Astrocyte (in vitro differentiated cells and primary cell): ENCODE data around the gene MSLN. TPM values are rescaled to one million over a fixed set of nuclear protein-coding genes. Genes with fewer than 3 reads are reported as not detected.

Experiments used
- DNase-seq: peaks from one replicate; pipeline ENCODE4 v3.0.0-alpha.2; 2010; ENCODE audit warnings: low read depth
- FAIRE-seq: peaks from 2 replicates; lab custom pipeline; 2011; peaks lifted over from hg19 to GRCh38; lab: Jason Lieb, UNC
- H2AFZ ChIP-seq: 2 replicates; pipeline ENCODE4 v1.6.0; 2012; ENCODE audit warnings: low read depth, low read length, inconsistent platforms
- H3K27ac ChIP-seq: 2 replicates; pipeline ENCODE4 v1.5.1; 2011; ENCODE audit warnings: low read depth, low read length, inconsistent platforms
- H3K27me3 ChIP-seq: 2 replicates; pipeline ENCODE4 v1.6.0; 2011; ENCODE audit warnings: low read length, inconsistent platforms; ENCODE audit not compliant: insufficient read depth
- H3K36me3 ChIP-seq: 2 replicates; pipeline ENCODE4 v1.5.1; 2011; ENCODE audit warnings: low read length, inconsistent platforms; ENCODE audit not compliant: insufficient read depth
- H3K4me1 ChIP-seq: 2 replicates; pipeline ENCODE4 v1.5.1; 2011; ENCODE audit warnings: low read length, inconsistent platforms; ENCODE audit not compliant: insufficient read depth
- H3K4me2 ChIP-seq: 2 replicates; pipeline ENCODE4 v1.6.0; 2012; ENCODE audit warnings: low read length, inconsistent platforms
- H3K4me3 ChIP-seq: 2 replicates; pipeline ENCODE4 v1.5.1; 2011; ENCODE audit warnings: low read depth, mild to moderate bottlenecking, low read length, inconsistent platforms; ENCODE audit not compliant: insufficient read depth
- H3K79me2 ChIP-seq: 2 replicates; pipeline ENCODE4 v1.6.0; 2012; ENCODE audit warnings: mild to moderate bottlenecking, low read length, inconsistent platforms; ENCODE audit not compliant: insufficient read depth
- H3K9ac ChIP-seq: 2 replicates; pipeline ENCODE4 v1.6.0; 2012; ENCODE audit warnings: mild to moderate bottlenecking, low read length, inconsistent platforms
- H3K9me3 ChIP-seq: 2 replicates; pipeline ENCODE4 v1.5.1; 2012; ENCODE audit warnings: low read depth, mild to moderate bottlenecking, low read length, inconsistent platforms; ENCODE audit not compliant: insufficient read depth
- H4K20me1 ChIP-seq: 2 replicates; pipeline ENCODE4 v1.6.0; 2012; ENCODE audit warnings: low read length, inconsistent platforms; ENCODE audit not compliant: insufficient read depth
- H3K27ac Mint-ChIP-seq: one replicate; pipeline ENCODE4 v1.8.0; 2021; ENCODE audit warnings: mild to moderate bottlenecking, mixed read lengths; ENCODE audit not compliant: unreplicated experiment
- H3K27me3 Mint-ChIP-seq: one replicate; pipeline ENCODE4 v1.8.0; 2021; ENCODE audit warnings: low read depth, mixed read lengths; ENCODE audit not compliant: unreplicated experiment
- H3K36me3 Mint-ChIP-seq: one replicate; pipeline ENCODE4 v1.8.0; 2021; ENCODE audit warnings: low read depth, mixed read lengths; ENCODE audit not compliant: unreplicated experiment
- H3K4me1 Mint-ChIP-seq: one replicate; pipeline ENCODE4 v1.8.0; 2021; ENCODE audit warnings: low read depth, mixed read lengths; ENCODE audit not compliant: unreplicated experiment
- H3K4me3 Mint-ChIP-seq: one replicate; pipeline ENCODE4 v1.8.0; 2021; ENCODE audit warnings: mild to moderate bottlenecking, moderate library complexity, mixed read lengths; ENCODE audit not compliant: unreplicated experiment
- H3K9me3 Mint-ChIP-seq: one replicate; pipeline ENCODE4 v1.8.0; 2021; ENCODE audit warnings: mild to moderate bottlenecking, mixed read lengths; ENCODE audit not compliant: unreplicated experiment
- CTCF ChIP-seq: IDR thresholded peaks from 2 replicates; pipeline ENCODE4 v1.5.1; 2011; ENCODE audit warnings: low read depth, mild to moderate bottlenecking, inconsistent platforms, low read length, moderate library complexity; ENCODE audit not compliant: insufficient read depth
- EZH2 ChIP-seq: IDR thresholded peaks from 2 replicates; pipeline ENCODE4 v1.6.1; 2012; ENCODE audit warnings: mild to moderate bottlenecking, low read length, inconsistent platforms; ENCODE audit not compliant: insufficient read depth
- total RNA-seq: library from RNA; stranded (reverse); gene quantifications from 2 replicates; pipeline ENCODE4 v1.2.1, GENCODE V29; 2021

The MSLN gene
- total RNA-seq, 1 donor from 2014 or later, result not detected

GRCh38 chr16:720447-720989 lies 40.0 kb upstream of the MSLN start:
- peak overlapping the region; percentile 99 for H3K4me2 ChIP-seq
- H3K9ac ChIP-seq, result peak overlapping the region; percentile 83
- H3K4me1 ChIP-seq, result peaks cover 31% of the 10 kb centered on the region
- no peaks in the 10 kb centered on the region for H3K9me3 ChIP-seq
- H4K20me1 ChIP-seq, result peaks cover 50% of the 10 kb centered on the region
- no peak for FAIRE-seq
- no peaks in the 10 kb centered on the region for H3K36me3 ChIP-seq
- Mint-ChIP-seq H3K4me1 (no peaks in the 10 kb centered on the region), H3K27me3 (no peaks in the 10 kb centered on the region), H3K27ac (peak overlapping the region; percentile 26), H3K4me3 (peak overlapping the region; percentile 86), H3K9me3 (no peaks in the 10 kb centered on the region), H3K36me3 (no peaks in the 10 kb centered on the region)
- H3K27ac ChIP-seq, result peak overlapping the region; percentile 65
- peak overlapping the region; percentile 91 for H2AFZ ChIP-seq
- TF ChIP-seq EZH2 (no peak), CTCF (no peak)
- H3K27me3 ChIP-seq, result no peaks in the 10 kb centered on the region
- H3K79me2 ChIP-seq, result peaks cover 7% of the 10 kb centered on the region
- peak; percentile 58 for DNase-seq
- peak overlapping the region; percentile 73 for H3K4me3 ChIP-seq

- peak; percentile 55 for DNase-seq
- peak within 1 kb of the TSS; percentile 65 for H3K27ac ChIP-seq
- no peak for TF ChIP-seq EZH2
- TF ChIP-seq CTCF, result no peak
These were observed 39.4 kb upstream of the MSLN start, which contains the start of gene ANTKMT for GRCh38 chr16:720990-721764. ANTKMT (plus strand) TSS chr16:721146; CDS start chr16:721275, 129 bp downstream.

More at GRCh38 chr16:720990-721764, 39.4 kb upstream of the MSLN start, which contains the start of gene ANTKMT:
- Mint-ChIP-seq H3K36me3 (no peaks in the 10 kb centered on the region), H3K4me1 (no peaks in the 10 kb centered on the region), H3K27ac (peak within 1 kb of the TSS; percentile 26), H3K4me3 (peak within 1 kb of the TSS; percentile 86), H3K9me3 (no peaks in the 10 kb centered on the region), H3K27me3 (no peaks in the 10 kb centered on the region)
- peaks cover 47% of the 10 kb centered on the region for H4K20me1 ChIP-seq
- peaks cover 7% of the 10 kb centered on the region for H3K79me2 ChIP-seq
- H3K4me1 ChIP-seq, result peaks cover 25% of the 10 kb centered on the region
- no peaks in the 10 kb centered on the region for H3K27me3 ChIP-seq
- H3K9me3 ChIP-seq, result no peaks in the 10 kb centered on the region
- FAIRE-seq, result no peak
- peak within 1 kb of the TSS; percentile 83 for H3K9ac ChIP-seq
- H3K4me2 ChIP-seq, result peak within 1 kb of the TSS; percentile 99
- peak within 1 kb of the TSS; percentile 73 for H3K4me3 ChIP-seq
- H3K36me3 ChIP-seq, result no peaks in the 10 kb centered on the region
- H2AFZ ChIP-seq, result peak within 1 kb of the TSS; percentile 91
